Measurements from ENCODE around the gene TMEM39B.

GRCh38 chr1:32128964-32129363 is 56.2 kb downstream of the TMEM39B start:
- TF ChIP-seq EZH2 (IDR thresholded peaks at IDR 0.05; ENCODE audit: borderline replicate concordance, insufficient read depth, low read depth, low read length, poor library complexity, severe bottlenecking) (no peak), CTCF (IDR thresholded peaks at IDR 0.05) (no peak)

Data from B cell (primary cell).